GM18507 (cell line): ENCODE results near the gene NPSR1.
"Not testable (repeated sequence)": the region's sequence is repeated elsewhere in the genome, so short reads cannot be mapped to it uniquely, and the experiment has no call there.

Experiments
- DNase-seq: peaks from one replicate; pipeline ENCODE4 v3.0.0; 2011; ENCODE audit warnings: low read depth; ENCODE audit not compliant: insufficient read length; ENCODE audit errors: extremely low spot score
- FAIRE-seq: peaks from 2 replicates; lab custom pipeline; 2011; peaks lifted over from hg19 to GRCh38; lab: Jason Lieb, UNC

The NPSR1 gene

GRCh38 chr7:34752929-34753328 is 94.9 kb downstream of the NPSR1 start:
- FAIRE-seq (peak; percentile 84), DNase-seq (no peak)

DNA sequence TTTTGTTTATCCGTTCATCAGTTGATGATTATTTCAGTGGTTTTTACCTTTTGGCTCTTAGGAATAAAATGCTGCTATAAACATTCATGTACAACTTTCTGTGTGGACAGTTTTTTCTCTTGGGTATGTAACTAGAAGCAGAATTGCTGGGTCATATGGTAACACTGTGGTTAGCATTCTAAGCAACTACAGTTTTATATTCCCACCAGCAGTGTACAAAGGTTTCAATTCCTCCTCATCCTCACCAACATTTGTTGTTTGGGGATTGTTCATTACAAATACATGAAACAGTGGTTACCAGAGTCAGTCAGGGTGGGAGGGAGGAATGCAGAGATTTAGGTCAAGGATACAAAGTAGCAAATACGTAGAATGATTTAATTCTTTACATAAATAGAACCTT is 97.0 kb downstream of the NPSR1 start:
- FAIRE-seq (peak; percentile 89), DNase-seq (no peak)

GRCh38 chr7:34756025-34756437 is 98.0 kb downstream of the NPSR1 start:
- peak; percentile 77 for FAIRE-seq

GRCh38 chr7:34756691-34757090 is 98.7 kb downstream of the NPSR1 start:
- FAIRE-seq (peak; percentile 21), DNase-seq (no peak)

More at GRCh38 chr7:34756025-34756437, 98.0 kb downstream of the NPSR1 start:
- DNase-seq, result no peak

DNA sequence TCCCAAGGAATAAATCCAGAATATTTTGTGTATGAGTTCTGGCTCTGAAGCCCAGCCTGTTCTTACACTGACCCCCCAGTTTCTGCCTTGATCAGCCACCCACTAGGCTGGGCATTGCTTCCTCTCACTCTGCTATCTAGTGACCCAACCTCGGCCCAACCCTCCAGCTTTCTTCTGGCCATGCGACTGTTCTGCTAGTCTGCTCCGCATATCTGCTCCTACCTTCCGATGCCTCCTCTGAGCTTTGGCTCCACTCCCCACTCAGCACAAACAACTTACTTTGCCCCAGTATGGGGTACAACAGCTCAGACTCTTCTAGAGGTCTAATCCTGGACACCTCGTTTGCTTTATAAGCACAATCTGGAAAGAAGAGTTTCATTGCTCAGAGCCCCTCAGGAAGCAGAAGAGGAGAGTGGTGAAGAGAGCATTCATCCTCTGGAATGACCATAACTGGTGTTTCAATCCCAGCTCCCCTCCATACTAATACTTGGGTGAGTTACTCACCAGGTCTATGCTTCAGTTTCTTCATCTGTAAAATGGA is 99.6 kb downstream of the NPSR1 start:
- FAIRE-seq, result no peak
- DNase-seq, result no peak

DNA sequence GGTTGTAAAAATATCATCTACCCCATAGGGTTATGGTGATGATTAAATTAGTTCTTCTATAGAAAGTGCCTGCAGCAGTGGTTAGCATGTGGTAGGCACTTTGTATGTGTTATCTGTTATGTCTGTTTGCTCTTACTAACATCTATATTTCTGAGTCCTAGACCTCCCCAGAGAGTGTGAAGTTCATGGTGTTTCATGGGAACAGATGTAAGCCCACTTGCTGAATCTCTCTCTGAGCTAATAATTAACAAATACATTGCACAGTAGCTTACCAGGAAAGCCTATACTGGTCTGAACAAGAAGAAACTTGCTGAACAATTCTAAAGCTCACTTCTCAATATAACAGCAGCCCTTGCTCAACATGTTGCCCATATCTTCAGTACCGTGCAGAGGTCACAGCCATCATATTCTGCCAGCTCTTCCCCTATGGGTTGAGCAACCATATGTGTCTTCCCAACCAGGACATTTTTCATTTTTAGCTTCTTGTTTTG is 100.1 kb downstream of the NPSR1 start:
- FAIRE-seq, result peak; percentile 92

GRCh38 chr7:34759477-34760125 is 101.6 kb downstream of the NPSR1 start:
- FAIRE-seq (peak; percentile 86), DNase-seq (no peak)

More for the DNA sequence above, 100.1 kb downstream of the NPSR1 start:
- DNase-seq, result no peak

DNA sequence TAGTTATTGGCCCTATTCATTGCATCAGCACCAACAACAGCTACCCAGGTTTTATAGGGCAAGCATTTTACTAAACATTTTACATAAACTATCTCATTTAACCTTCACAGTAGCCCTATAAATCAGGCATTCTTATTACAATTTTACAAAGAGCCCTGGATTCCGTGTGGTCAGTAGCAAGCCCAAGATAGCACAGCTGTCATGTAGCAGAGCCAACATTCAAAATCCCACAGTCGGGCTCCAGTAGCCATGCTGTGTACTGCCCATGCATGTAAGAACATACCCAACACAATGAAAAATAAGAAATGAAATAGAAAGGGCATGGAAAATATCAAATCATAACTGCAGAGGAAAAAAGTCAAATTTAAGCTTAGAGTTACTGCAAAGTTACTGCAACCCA is 102.3 kb downstream of the NPSR1 start:
- no peak for DNase-seq
- FAIRE-seq, result no peak

- no peak for DNase-seq
- FAIRE-seq, result no peak
Observed at GRCh38 chr7:34761206-34761605, 103.2 kb downstream of the NPSR1 start.

GRCh38 chr7:34761627-34762026 is 103.6 kb downstream of the NPSR1 start:
- FAIRE-seq (no peak), DNase-seq (no peak)

DNA sequence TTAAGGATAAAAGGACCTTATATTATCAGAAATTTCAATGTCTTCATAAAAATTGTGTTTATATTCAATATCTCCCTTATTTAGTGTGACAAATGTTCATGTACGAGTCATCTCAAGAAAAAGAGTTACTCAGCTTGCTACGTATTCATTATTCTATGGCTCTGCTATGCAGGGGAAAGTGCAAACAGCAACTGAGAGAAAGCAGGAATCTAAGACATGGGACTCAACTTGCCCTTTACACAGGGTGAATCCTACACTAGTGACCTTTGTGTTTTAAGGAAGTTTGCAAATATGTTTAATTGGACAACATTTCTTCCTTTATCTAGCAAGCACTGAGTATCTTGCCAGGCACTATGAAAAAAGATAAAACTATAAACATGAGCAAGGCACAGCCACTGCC is 104.7 kb downstream of the NPSR1 start:
- no peak for DNase-seq
- FAIRE-seq, result no peak

GRCh38 chr7:34772296-34772938 is 114.4 kb downstream of the NPSR1 start:
- DNase-seq (no peak), FAIRE-seq (no peak)

DNA sequence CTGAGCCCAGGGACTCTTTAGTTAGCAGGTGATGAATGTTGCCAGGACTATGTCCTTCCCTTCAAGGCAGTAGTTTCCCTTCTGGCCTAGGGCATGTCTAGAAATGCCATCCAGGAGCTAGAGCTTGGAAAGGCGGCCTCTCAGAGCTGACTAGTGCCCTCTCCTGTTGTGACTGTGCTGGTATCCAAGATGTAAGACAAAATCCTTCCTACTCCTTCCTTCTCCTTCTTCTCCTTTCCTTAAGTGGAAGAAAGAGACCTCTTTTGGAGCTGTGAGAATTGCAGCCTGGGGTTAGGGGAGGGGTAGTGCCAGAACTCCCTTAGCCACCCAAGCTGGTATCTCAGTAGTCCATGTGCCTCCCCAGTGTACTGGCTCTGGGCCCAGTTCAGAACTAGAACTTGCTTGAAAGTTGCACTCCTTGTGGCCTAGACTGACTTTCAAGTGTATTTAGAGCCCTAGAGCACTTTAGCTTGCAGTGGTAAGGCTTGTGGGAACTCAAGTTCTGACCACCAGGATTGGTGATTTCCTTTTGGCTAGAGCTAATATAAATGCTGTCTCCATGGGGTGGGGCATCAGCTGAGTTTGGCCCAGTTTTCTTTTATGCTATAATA is 118.8 kb downstream of the NPSR1 start:
- no peak for DNase-seq
- no peak for FAIRE-seq

DNA sequence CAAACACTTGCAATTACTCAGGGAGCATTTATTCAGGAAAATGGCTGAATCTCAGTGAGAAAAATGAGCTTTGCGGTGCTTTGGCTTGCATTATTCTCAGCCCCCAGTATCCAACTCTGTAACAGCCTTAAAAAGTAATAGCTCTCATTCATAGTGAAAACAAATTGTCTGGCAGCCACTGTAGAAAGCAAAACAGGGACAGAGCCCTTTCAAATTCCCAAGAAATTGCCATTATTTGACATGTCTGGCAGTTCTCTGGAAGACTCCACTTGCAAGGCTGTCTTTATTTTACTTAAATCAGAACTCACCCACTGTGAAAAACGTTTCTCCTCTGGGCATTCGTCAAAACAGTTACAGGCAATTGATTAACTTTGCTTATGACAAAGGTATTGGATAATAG is 122.5 kb downstream of the NPSR1 start:
- no peak for FAIRE-seq
- no peak for DNase-seq

GRCh38 chr7:34787586-34787985 is 129.6 kb downstream of the NPSR1 start:
- no peak for DNase-seq
- FAIRE-seq, result no peak

DNA sequence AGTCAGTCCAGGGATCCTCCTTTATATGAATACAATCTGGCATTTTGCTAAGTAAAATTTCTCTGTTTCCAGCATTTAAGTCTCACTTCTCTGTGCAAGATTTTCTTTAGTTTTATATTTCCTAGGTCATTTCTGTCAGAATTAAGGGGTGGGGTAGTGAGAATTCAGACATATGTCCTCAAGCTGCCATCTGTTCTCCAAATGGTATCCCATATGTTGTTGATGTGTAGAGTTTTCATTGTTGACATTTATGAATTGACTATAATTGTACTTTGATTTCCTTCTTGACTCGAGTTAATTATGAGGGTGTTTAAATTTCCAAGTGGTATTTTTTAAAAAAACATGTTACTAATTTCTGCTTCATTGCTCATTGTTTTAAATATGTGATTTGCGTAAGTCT is 148.8 kb downstream of the NPSR1 start:
- DNase-seq (no peak), FAIRE-seq (no peak)

GRCh38 chr7:34807548-34808340 is 149.7 kb downstream of the NPSR1 start:
- FAIRE-seq (no peak), DNase-seq (no peak)

GRCh38 chr7:34814203-34814842 is 156.3 kb downstream of the NPSR1 start:
- FAIRE-seq, result not testable (repeated sequence)

DNA sequence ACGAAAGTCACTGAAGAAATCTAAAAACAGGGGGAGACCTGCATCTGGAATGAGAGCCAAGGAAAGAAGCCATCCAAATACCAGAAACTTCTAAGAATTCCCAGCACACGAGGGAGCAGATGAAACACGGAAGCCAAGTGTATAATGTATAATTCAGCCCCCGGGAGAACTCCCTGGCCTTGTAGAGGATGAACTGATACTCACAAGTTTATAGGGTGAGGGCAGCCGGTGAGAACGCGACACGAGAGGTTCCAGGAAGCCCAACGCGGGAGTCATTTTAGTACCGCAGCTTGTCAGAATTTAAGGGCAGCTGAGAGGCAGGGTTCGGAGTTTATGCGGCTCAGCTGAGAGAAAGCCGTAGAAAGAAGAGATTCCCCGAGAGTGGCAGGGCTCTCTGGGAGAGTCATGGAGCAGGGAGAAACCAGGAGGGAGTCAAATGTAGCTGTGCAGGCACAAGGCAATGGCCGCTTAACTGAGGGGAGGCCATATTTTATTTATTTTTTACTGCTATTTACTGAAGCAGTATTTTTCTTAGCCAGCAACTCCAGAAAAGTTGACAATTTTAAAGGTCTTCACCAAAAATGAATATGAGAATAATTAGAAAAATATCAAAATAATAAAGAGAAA is 164.0 kb downstream of the NPSR1 start:
- FAIRE-seq, result no peak

More at GRCh38 chr7:34814203-34814842, 156.3 kb downstream of the NPSR1 start:
- DNase-seq, result not testable (repeated sequence)

More for the DNA sequence above, 164.0 kb downstream of the NPSR1 start:
- DNase-seq, result no peak
